Heart left ventricle (tissue), 13 donors: Measurements from ENCODE around the gene GPR137.

Experiments
- CTCF ChIP-seq, 12 donors: fragments of 200-600 bp; sonication (generic) in 4 of 12; IDR thresholded peaks; one replicate each; pipeline versions ENCODE4 v1.5.0 to v1.8.0; 2018 to 2022; ENCODE audit warnings: antibody characterized with exemption in 12 of 12, mild to moderate bottlenecking in 5 of 12
- POLR2A ChIP-seq, 2 donors: fragments of 450-650 bp; IDR thresholded peaks; one replicate each; pipeline ENCODE4 v1.6.1; 2017; ENCODE audit warnings: antibody characterized with exemption in 2 of 2, mild to moderate bottlenecking in 2 of 2, moderate library complexity in 2 of 2
- donor health status: ischemic (EF 13 %, LVEDD 7.1; RV severe dilation, severe dysfunction).
- donor health status: DM: no; HTN: yes; CAD: no.
- donor health status: DM: no; HTN: no; CAD: no.
- donor health status: ischemic (EF 25% LVEDD 6.9; RV normal size, moderate dysfunction).
- donor health status: ischemic (EF 25% LVEDD 5.7; RV mildly dilated, moderate dysfunction).
- donor health status: ischemic (EF 35%, LVEDD 5.7; RV mildly dilated, moderate dysfunction).
- donor health status: nonischemic (EF 11% LVEDD 7.7; RV severe dilation, severe dysfunction).
- donor health status: DM: yes; HTN: yes; CAD: no.
- donor health status: PGD.
- donor health status: ischemic (EF 29% LVEDD 5.4; RV normal size, mild dysfunction).
- donor health status: nonischemic (EF 23%, LVEDD 6.1; RV moderate dilation, normal function).

DNA sequence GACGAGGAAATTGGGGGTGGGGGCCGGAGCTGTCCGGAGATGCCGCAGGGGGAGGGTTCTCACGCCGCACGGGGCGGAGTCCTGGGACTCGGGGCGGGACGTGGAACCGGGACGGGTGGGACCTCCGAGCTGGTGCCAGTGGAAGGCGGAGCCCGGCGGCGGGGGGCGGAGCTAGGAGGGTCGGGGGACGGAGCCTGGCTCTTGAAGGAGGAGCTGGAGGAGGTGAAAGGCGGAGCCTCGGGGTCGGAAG lies 44.5 kb upstream of the GPR137 start:
- TF ChIP-seq POLR2A (IDR thresholded peaks at IDR 0.05) = no peak
- no peak for TF ChIP-seq CTCF (IDR thresholded peaks at IDR 0.05)
